Neural cell (in vitro differentiated cells): ENCODE results near the gene OR6K3.

Experiments
- EP300 ChIP-seq: fragments of 450-650 bp; conservative IDR thresholded peaks from 2 replicates; pipeline ENCODE4 v1.6.1; 2014; ENCODE audit warnings: antibody characterized with exemption, mild to moderate bottlenecking, moderate library complexity; ENCODE audit not compliant: poor library complexity, severe bottlenecking
- MXI1 ChIP-seq: fragments of 450-650 bp; conservative IDR thresholded peaks from 2 replicates; pipeline ENCODE4 v1.6.1; 2014; ENCODE audit warnings: antibody characterized with exemption, mild to moderate bottlenecking; ENCODE audit not compliant: poor library complexity, severe bottlenecking
- POLR2AphosphoS5 ChIP-seq: IDR thresholded peaks from 2 replicates; pipeline ENCODE4 v1.6.1; 2012
- RAD21 ChIP-seq: fragments of 450-650 bp; conservative IDR thresholded peaks from 2 replicates; pipeline ENCODE4 v1.6.1; 2014; ENCODE audit warnings: antibody characterized with exemption, mild to moderate bottlenecking, moderate library complexity
- REST ChIP-seq: IDR thresholded peaks from 2 replicates; pipeline ENCODE4 v1.6.1; 2012; ENCODE audit warnings: borderline replicate concordance
- SMC3 ChIP-seq: fragments of 450-650 bp; conservative IDR thresholded peaks from 2 replicates; pipeline ENCODE4 v1.6.1; 2014; ENCODE audit warnings: antibody characterized with exemption, mild to moderate bottlenecking, moderate library complexity; ENCODE audit not compliant: poor library complexity
- TAF1 ChIP-seq: IDR thresholded peaks from 2 replicates; pipeline ENCODE4 v1.6.1; 2012; ENCODE audit warnings: low read depth
- TF ChIP-seq, protein P1 (sequence below): fragments of 450-650 bp; IDR thresholded peaks from 2 replicates; pipeline ENCODE4 v1.5.1; 2014; ENCODE audit warnings: antibody characterized with exemption, mild to moderate bottlenecking, moderate library complexity; ENCODE audit not compliant: poor library complexity, severe bottlenecking

- TF ChIP-seq, protein P1, sequence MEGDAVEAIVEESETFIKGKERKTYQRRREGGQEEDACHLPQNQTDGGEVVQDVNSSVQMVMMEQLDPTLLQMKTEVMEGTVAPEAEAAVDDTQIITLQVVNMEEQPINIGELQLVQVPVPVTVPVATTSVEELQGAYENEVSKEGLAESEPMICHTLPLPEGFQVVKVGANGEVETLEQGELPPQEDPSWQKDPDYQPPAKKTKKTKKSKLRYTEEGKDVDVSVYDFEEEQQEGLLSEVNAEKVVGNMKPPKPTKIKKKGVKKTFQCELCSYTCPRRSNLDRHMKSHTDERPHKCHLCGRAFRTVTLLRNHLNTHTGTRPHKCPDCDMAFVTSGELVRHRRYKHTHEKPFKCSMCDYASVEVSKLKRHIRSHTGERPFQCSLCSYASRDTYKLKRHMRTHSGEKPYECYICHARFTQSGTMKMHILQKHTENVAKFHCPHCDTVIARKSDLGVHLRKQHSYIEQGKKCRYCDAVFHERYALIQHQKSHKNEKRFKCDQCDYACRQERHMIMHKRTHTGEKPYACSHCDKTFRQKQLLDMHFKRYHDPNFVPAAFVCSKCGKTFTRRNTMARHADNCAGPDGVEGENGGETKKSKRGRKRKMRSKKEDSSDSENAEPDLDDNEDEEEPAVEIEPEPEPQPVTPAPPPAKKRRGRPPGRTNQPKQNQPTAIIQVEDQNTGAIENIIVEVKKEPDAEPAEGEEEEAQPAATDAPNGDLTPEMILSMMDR: no peak
- TF ChIP-seq EP300 (no peak), RAD21 (no peak), TAF1 (no peak), POLR2AphosphoS5 (no peak), REST (no peak), SMC3 (no peak), MXI1 (no peak)
Measured at GRCh38 chr1:158679289-158679688, 41.2 kb downstream of the OR6K3 start.
